ENCODE results near the gene CACNA1C. TPM values are rescaled to one million over a fixed set of nuclear protein-coding genes. Genes with fewer than 3 reads are reported as not detected.

Gene CACNA1C
- polyA plus RNA-seq, 1 of the 3 experiments (the other 2 are of a cell fraction) = 1.5 TPM

DNA sequence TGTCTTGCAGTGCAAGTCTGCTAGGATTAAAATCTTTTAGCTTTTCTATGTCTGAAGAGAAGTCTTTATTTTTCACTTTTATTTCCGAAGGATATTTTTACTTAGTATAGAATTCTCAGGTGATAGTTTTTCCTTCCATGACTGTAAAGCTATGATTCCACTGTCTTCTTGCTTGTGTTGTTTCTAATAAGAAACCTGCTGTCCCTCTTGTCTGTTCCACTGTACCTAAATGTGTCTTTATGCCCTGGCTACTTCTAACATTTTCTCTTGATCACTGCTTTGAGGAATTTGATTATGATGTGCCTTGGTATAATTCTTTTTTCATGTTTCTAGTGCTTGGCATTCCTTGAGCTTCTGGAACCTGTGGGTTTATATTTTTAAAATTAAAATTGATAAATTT lies 228.7 kb downstream of the CACNA1C start (continued):
- TF ChIP-seq CTCF (IDR thresholded peaks at IDR 0.05) (no peak), GATA2 (CRISPR knock-in tag; IDR thresholded peaks at IDR 0.05) (no peak), USF1 (IDR thresholded peaks at IDR 0.05; ENCODE audit: borderline replicate concordance, low read depth) (no peak)

DNA sequence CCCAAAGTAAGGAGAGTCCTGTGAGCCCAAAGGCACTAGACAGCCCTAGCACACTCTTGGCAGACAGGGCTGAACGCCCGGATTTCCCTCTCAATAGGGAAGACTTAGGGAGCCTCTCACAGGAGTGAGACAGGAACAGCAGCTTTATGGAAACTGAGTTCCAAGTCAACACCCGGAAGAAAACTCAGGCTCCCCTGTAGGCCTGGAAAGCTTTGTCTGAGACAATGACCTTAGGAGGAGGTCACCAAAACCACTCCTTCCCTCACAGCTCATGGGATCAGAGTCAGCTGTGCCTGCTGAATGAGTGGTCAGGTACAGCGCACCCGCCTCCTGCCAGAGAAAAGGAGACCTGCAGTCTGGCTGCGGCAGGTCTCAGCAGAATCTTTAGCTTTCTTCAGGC lies 229.5 kb downstream of the CACNA1C start:
- Histone ChIP-seq H3K9me3 (no peaks in the 10 kb centered on the region), H3K4me1 (ENCODE audit: control insufficient read depth in 1 of 2, insufficient read depth in 2 of 2, low read depth in 1 of 2, low read length in 1 of 2) (peaks cover 22 to 52% of the 10 kb centered on the region in 2 experiments), H3K9ac (no peak overlapping the region), H4K20me1 (ENCODE audit: insufficient read depth) (no peaks in the 10 kb centered on the region), H2AFZ (ENCODE audit: low read depth) (no peak overlapping the region), H3K36me3 (replicated peaks in 1 of 2; ENCODE audit: control insufficient read depth in 1 of 2, insufficient read depth in 2 of 2, low read length in 1 of 2) (no peaks in the 10 kb centered on the region), H3K27ac (ENCODE audit: low read depth in 2 of 2, low read length in 1 of 2) (peak overlapping the region in 1 of 2 experiments; percentile 99; a peak in 2 of 4 replicates), H3K4me3 (ENCODE audit: low read depth in 2 of 2, low read length in 1 of 2) (no peak overlapping the region), H3K79me2 (ENCODE audit: insufficient read depth) (no peaks in the 10 kb centered on the region), H3F3A (replicated peaks; ENCODE audit: insufficient read depth) (peaks cover 12% of the 10 kb centered on the region), H3K9me2 (no peaks in the 10 kb centered on the region), H3K27me3 (ENCODE audit: insufficient read depth) (no peaks in the 10 kb centered on the region), H3K4me2 (no peak overlapping the region)
- whole genome bisulfite sequencing (ENCODE audit: low lambda C conversion rate) = 89% methylated on average over 6 of the region's 6 CpGs
- peak; percentile 47 for TF ChIP-seq RAD21 (IDR thresholded peaks at IDR 0.05; ENCODE audit: low read length)
- no peak for TF ChIP-seq NRF1 (IDR thresholded peaks at IDR 0.05; ENCODE audit: low read depth, low read length)
- no peak for DNase-seq
- ChIA-PET POLR2A (interaction anchor here (0.7 kb wide), 1 partner anchor 145 kb away, joined by 3 read pairs; no protein-coding TSS in a partner anchor), CTCF (interaction anchor here (0.9 to 13.7 kb wide), 10 partner anchors 9 to 487 kb away, joined by 3 to 150 read pairs (median 4); partner anchors contain the start of gene CACNA1C)

DNA sequence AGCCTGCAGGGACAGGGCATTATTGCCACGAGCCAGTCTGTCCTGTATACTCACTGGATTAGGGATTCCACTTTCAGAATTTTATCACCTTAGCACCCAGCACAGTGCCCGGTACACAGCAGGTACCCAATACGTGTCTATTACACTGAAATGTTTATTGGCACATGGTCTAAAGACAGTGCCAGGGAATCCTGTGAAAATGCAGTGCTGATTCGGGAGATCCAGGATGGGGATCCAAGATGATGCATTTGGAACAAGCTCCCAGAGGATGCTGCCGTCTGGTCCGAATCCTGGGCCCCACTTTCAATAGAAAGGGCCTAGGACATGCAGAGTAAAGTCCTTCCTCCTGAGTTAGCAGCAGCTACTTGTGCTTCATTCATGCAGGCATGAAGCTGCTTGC lies 230.7 kb downstream of the CACNA1C start:
- Histone ChIP-seq H4K20me1 (ENCODE audit: insufficient read depth) (no peaks in the 10 kb centered on the region), H3K9me3 (no peaks in the 10 kb centered on the region), H3K9me2 (no peaks in the 10 kb centered on the region), H3K4me2 (peak overlapping the region; percentile 54; the same call in 1 of the 2 replicates), H3K4me1 (ENCODE audit: control insufficient read depth in 1 of 2, insufficient read depth in 2 of 2, low read depth in 1 of 2, low read length in 1 of 2) (peaks cover 30 to 63% of the 10 kb centered on the region in 2 experiments), H3K9ac (peak overlapping the region; percentile 47; the same call in 1 of the 2 replicates), H3K27me3 (ENCODE audit: insufficient read depth) (no peaks in the 10 kb centered on the region), H3F3A (replicated peaks; ENCODE audit: insufficient read depth) (peaks cover 12% of the 10 kb centered on the region), H3K36me3 (replicated peaks in 1 of 2; ENCODE audit: control insufficient read depth in 1 of 2, insufficient read depth in 2 of 2, low read length in 1 of 2) (no peaks in the 10 kb centered on the region), H3K27ac (ENCODE audit: low read depth in 2 of 2, low read length in 1 of 2) (peak overlapping the region; percentile 87 to 99; a peak in 3 of 4 replicates), H3K79me2 (ENCODE audit: insufficient read depth) (no peaks in the 10 kb centered on the region), H2AFZ (ENCODE audit: low read depth) (peak overlapping the region; percentile 53; the same call in 1 of the 2 replicates), H3K4me3 (ENCODE audit: low read depth in 2 of 2, low read length in 1 of 2) (no peak overlapping the region)
- no peak for TF ChIP-seq MAX (IDR thresholded peaks at IDR 0.05; ENCODE audit: low read depth)
- TF ChIP-seq YY1 (IDR thresholded peaks at IDR 0.05; ENCODE audit: low read depth) = no peak
- TF ChIP-seq FOXJ3 (CRISPR knock-in tag; IDR thresholded peaks at IDR 0.05) = peak; percentile 24; the same call in 1 of the 2 replicates
- TF ChIP-seq FOSL2 (IDR thresholded peaks at IDR 0.05; ENCODE audit: borderline replicate concordance, low read depth) = no peak
- no peak for TF ChIP-seq TEAD4 (IDR thresholded peaks at IDR 0.05; ENCODE audit: borderline replicate concordance, insufficient read depth)
- ChIA-PET CTCF (interaction anchor here (0.9 to 13.7 kb wide), 15 partner anchors 11 to 488 kb away, joined by 3 to 150 read pairs (median 4); partner anchors contain the start of gene CACNA1C), POLR2A (no interaction called here)
- WGBS (ENCODE audit: low lambda C conversion rate) = 66% methylated on average over 6 of the region's 6 CpGs
- DNase-seq = no peak
